ENCODE measurements around the gene STAP1.

GRCh38 chr4:67587156-67587555 is 28.6 kb downstream of the STAP1 start:
- TF ChIP-seq SUZ12 (IDR thresholded peaks at IDR 0.05; ENCODE audit: extremely low read depth, insufficient read depth, insufficient read length) (no peak), YY1 (IDR thresholded peaks at IDR 0.05; ENCODE audit: insufficient read depth, insufficient read length) (no peak)

Data from NT2/D1 (cell line).